HK-2 (cell line): ENCODE measurements around the gene ARHGAP8.
"Not testable (repeated sequence)": the region's sequence is repeated elsewhere in the genome, so short reads cannot be mapped to it uniquely, and the experiment has no call there.

Source experiments
- DNase-seq: peaks from one replicate; pipeline ENCODE4 v3.0.0-alpha.2; 2018; ENCODE audit not compliant: unreplicated experiment

Gene ARHGAP8

GRCh38 chr22:44885806-44886360 is 133.5 kb downstream of the ARHGAP8 start:
- DNase-seq, result no peak

GRCh38 chr22:44887941-44888366 is 135.6 kb downstream of the ARHGAP8 start:
- no peak for DNase-seq

- no peak for DNase-seq
Measured at GRCh38 chr22:44888491-44889254, 136.3 kb downstream of the ARHGAP8 start.

- no peak for DNase-seq
Measured at GRCh38 chr22:44889255-44889878, 137.0 kb downstream of the ARHGAP8 start.

- no peak for DNase-seq
Measured at GRCh38 chr22:44890416-44891292, 138.3 kb downstream of the ARHGAP8 start.

- no peak for DNase-seq
Measured at GRCh38 chr22:44891293-44891747, 138.9 kb downstream of the ARHGAP8 start.

- no peak for DNase-seq
Measured at GRCh38 chr22:44891791-44892190, 139.4 kb downstream of the ARHGAP8 start.

GRCh38 chr22:44892243-44892642 is 139.9 kb downstream of the ARHGAP8 start:
- DNase-seq, result no peak

GRCh38 chr22:44892803-44893730 is 140.7 kb downstream of the ARHGAP8 start:
- DNase-seq, result no peak

GRCh38 chr22:44893731-44894080 is 141.3 kb downstream of the ARHGAP8 start:
- DNase-seq, result no peak

- DNase-seq, result no peak
Measured at GRCh38 chr22:44894321-44894720, 141.9 kb downstream of the ARHGAP8 start.

- DNase-seq, result no peak
Measured at GRCh38 chr22:44894782-44895181, 142.4 kb downstream of the ARHGAP8 start.

GRCh38 chr22:44895296-44896055 is 143.1 kb downstream of the ARHGAP8 start:
- DNase-seq, result no peak

GRCh38 chr22:44898236-44898635 is 145.9 kb downstream of the ARHGAP8 start:
- DNase-seq, result no peak

- no peak for DNase-seq
Measured at GRCh38 chr22:44901301-44901700, 148.9 kb downstream of the ARHGAP8 start.

- DNase-seq, result not testable (repeated sequence)
Measured at GRCh38 chr22:44903164-44903563, 150.8 kb downstream of the ARHGAP8 start.

- not testable (repeated sequence) for DNase-seq
Measured at GRCh38 chr22:44904492-44905152, 152.2 kb downstream of the ARHGAP8 start.

GRCh38 chr22:44906248-44906936 is 154.0 kb downstream of the ARHGAP8 start:
- no peak for DNase-seq
